Measurements from ENCODE around the gene RPL13.
"Not testable (repeated sequence)": the region's sequence is repeated elsewhere in the genome, so short reads cannot be mapped to it uniquely, and the experiment has no call there.

RPL13 gene

DNA sequence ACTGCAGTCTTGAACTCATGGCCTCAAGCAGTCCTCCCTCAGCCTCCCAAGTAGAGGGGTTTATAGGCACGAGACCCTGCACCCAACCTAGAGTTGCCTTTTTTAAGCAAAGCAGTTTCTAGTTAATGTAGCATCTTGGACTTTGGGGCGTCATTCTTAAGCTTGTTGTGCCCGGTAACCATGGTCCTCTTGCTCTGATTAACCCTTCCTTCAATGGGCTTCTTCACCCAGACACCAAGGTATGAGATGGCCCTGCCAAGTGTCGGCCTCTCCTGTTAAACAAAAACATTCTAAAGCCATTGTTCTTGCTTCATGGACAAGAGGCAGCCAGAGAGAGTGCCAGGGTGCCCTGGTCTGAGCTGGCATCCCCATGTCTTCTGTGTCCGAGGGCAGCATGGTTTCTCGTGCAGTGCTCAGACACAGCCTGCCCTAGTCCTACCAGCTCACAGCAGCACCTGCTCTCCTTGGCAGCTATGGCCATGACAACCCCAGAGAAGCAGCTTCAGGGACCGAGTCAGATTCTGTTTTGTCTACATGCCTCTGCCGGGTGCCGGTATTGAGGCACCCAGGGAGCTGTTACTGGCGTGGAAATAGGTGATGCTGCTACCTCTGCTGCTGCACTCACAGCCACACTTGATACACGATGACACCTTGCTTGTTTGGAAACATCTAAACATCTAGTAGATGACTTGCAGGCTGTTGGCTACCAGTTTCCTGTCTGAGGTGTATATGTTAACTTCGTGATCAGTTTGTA lies 3.3 kb downstream of the RPL13 start:
- DNase-seq (ENCODE audit: low read depth): no peak

DNA sequence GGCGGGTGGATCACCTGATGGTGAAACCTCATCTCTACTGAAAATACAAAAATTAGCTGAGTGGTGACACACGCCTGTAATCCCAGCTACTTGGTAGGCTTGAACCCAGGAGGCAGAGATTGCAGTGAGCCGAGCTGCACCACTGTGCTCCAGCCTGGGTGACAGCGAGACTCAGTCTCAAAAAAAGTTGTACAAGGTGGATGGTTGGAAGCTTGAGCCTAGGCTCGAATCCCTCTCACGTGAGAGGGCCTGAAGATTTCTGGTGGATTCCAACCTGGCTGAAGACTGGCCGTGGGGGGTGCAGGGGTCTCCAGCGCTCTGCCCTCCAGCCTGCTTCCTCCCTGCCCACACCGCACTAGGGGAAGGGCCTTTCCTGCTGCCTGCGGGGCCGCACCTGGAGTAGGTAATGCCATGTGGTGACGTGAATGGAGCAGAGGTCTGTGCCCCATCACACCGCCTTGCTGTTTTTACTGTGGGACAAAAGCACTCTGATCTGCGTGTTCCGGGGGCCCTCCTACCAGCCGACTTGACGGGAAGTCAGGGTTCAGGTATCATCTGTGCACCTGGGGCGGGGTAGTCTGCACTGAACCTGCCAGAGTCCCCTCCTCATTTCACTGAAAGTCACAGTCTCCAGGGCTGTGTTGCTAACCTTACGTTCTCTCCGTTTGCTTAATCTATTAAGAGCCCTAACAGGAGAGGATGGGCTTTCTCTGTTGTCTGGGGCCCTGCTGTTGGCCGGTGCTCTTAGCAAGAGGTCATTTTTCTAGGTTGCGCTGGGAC lies 4.2 kb downstream of the RPL13 start:
- no peak for DNase-seq (ENCODE audit: low read depth)

DNA sequence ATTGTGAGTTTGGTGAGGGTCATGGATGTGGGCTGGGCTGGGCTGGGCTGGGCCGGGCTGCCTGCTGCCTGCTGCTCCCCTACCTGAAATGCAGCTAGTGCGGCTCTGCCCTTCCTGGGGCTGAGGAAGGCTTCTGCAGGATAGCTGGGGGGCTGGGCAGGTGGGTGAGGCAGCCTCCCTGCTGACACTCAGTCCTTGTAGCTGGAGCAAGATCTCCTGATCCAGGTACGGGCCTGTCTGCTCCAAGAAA lies 4.7 kb downstream of the RPL13 start:
- no peak for DNase-seq (ENCODE audit: low read depth)

DNA sequence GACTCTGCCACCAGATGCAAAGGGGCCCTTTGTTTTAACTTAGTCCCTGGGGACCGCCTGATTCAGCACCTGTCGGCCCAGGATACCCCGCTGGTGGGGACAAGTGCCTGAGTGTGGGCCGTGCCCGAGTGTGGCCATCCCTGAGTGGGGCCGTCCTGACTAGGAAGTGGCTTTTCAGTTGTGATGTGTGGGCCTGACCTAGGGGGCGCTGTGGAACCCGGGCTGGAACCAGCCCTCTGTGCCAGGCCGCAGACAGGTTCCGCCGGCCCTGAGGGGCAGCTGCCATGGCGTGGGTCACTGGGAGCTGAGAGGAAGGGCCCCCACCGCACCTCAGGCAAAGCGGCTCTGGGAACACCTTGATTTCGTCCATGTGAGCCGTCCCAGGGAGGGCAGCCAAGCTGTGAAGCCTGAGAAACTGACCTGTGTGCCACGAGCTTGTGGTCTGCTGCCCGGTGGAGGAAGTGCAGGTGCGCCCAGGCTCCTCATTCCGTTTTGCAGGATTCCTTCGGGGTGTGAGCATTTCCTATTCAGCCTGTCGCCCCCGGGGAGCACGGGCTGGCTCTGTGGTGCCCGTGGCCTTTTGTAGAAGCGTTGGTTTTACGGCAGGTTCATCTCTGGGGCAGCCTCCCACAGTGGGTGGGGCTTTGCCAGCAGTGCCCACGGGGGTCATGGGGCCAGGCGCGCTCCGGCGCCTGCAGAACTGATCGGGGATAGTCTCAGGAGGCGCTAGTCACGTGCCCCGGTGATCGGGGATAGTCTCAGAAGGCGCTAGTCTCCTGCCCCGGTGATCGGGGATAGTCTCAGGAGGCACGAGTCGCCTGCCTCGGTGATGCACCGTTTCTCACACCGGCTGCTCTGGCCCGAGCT lies 5.3 kb downstream of the RPL13 start:
- DNase-seq (ENCODE audit: low read depth): peak; percentile 66

DNA sequence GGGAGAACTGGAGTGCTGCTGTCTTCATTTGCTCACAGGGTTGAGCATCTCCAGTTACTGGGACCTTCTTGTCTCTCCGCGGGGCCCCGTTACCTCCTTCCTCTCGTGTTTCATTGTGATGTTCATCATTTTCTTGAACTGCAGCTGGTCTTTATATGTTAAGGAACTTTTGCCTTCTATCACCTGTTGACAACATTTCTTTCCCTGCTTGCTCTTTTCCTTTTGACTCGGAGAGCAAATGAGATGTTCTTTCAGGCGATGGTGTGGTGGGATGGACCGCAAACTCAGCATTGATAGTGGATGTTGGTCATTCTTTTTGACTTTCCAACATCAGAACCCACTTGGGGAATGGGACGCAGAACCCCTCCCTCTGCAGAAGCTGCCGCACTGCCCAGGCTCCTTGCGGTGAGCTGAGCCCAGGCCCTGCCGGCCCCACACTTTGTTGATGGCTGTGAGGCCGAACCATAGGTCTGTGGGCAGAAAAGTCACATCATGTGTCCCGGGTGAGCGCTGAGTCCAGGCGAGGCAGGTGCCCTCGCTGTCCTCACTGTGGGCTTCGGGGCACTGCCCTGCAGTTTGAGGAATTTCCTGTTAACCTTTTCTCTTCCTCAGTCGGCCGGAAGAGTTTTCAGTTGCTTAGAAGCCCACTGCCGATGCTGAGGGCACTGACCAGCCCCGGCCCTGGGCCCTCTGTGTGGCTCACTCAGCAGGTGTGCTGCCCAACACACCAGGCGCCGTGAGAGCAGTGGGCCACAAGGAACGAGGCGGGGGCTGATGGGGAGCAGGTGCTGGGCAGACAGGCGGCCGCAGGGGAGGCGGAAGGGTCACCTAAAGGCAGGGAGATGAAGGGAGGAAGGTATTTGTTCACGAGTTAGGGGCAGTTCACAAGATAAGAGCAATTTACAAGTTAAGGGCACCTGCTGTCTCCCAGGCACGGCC lies 7.4 kb downstream of the RPL13 start:
- DNase-seq (ENCODE audit: low read depth): no peak

DNA sequence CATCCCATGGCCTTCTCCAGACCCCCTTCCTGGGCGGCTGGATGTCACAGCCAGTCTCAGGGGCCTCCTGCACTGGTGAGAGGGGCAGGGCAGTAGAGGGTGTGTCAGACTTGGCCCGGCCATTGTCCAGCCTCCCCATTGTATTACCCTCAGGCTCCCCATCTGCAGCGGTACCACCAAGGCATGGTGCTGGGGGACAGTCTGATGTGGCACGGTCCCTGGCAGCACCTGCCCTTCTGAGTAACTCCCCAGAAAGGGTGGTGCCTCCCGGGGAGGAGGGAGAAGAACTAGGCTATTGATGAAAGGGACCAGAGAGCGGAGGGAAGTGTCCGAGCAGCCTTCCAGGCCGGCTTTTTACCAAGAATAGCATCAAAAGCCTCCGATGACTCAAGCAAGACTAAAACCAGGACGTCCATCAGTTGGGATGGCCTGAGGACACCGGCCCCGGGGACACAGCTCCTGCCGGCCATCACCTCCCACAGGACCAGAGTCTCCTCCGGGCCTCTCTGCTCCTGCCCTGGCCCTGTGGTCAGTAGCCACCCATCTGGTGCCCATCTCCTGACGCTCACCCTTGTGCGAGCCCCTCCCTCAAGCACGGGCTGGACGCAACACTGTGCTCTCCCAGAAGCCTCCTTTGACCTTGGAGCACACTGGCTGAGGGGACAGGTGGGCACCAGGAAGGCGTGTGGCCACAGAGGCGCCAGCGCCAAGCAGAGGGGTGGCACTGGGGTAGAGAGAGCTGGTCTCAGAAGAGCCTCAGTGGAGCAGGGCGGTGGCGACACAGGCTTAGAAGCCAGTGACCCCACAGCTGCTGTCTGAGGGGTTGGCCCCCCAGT lies 9.2 kb downstream of the RPL13 start:
- DNase-seq (ENCODE audit: low read depth): no peak

DNA sequence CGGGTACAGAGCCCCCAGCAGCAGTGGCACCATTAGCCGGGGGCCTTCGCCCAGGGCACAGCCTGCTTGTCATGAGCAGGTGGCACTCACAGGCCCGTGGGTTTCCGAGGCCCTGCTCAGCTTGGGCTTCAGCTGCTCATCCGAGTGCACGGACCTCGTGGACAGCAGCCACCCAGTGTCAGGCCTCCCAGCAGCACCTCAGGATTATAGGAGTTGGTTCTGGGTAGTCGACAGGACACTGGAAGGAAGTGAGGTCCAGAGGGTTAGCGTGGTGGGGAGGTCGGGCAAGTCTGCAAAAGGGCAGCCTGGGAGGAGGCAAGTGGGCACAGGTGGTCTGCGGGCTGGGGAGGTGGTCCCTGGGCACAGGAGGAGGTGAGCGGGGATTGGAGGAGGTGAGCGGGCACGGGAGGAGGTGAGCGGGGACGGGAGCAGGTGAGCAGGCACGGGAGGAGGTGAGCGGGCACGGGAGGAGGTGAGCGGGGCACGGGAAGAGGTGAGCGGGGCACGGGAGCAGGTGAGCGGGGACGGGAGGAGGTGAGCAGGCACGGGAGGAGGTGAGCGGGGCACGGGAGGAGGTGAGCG lies 10.0 kb downstream of the RPL13 start:
- no peak for DNase-seq (ENCODE audit: low read depth)

DNA sequence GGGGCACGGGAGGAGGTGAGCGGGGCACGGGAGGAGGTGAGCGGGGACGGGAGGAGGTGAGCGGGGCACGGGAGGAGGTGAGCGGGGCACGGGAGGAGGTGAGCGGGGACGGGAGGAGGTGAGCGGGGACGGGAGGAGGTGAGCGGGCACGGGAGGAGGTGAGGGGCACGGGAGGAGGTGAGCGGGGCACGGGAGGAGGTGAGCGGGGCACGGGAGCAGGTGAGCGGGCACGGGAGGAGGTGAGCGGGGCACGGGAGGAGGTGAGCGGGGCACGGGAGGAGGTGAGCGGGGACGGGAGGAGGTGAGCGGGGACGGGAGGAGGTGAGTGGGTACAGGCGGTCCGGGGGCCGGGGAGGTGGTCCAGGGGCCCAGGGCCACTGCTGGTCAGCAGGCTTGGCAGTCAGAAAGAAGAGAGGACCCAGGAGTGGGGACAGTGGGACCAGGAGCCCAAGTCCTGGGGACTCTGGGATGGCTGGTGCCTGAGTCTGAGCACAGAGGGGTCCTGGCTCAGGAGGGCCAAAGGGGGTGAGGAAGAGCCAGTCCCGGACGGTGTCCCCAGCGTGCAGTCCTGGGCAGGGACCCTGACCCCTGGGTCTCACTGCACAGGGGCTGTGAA lies 10.6 kb downstream of the RPL13 start:
- DNase-seq (ENCODE audit: low read depth): not testable (repeated sequence)

DNA sequence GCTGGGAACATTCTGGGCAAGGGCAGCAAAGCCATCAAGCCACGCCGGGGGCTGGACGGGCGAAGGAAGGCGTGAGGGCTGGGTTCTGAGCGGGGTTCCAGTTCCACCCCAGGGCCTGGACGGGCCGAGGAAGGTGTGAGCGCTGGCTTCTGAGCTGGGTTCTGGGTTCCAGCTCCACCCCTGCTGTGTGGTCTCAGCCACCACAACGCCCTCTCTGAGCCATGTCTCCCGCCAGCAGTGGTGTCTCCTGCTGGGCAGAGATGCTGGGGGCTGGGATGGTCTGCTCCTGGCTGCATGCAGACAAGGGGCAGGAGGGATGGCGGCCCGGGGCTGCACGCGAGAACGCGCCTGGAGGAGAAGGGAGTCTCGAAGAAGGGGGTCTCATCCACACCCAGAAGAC lies 11.2 kb downstream of the RPL13 start:
- no peak for DNase-seq (ENCODE audit: low read depth)

DNA sequence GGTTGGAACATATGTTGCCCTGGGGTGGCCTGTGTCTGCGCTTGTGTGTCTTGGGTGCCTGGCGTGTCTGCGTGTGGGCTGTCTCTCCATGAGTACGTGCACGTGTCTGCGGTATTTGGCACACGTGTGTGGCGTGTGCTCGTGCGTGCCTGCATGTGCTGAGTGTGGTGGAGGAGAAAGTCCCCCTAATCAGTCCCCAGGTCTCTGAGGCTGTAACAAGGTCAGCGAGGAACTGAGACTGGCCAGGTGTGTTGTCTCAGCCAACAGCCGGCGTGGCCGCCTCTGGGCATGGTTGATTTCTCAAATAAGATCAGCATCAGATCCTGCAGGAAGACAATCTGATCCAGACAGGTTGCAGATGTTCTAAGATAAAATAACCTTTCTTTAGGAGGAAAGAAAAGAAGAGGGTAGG lies 11.6 kb downstream of the RPL13 start:
- DNase-seq (ENCODE audit: low read depth): no peak

DNA sequence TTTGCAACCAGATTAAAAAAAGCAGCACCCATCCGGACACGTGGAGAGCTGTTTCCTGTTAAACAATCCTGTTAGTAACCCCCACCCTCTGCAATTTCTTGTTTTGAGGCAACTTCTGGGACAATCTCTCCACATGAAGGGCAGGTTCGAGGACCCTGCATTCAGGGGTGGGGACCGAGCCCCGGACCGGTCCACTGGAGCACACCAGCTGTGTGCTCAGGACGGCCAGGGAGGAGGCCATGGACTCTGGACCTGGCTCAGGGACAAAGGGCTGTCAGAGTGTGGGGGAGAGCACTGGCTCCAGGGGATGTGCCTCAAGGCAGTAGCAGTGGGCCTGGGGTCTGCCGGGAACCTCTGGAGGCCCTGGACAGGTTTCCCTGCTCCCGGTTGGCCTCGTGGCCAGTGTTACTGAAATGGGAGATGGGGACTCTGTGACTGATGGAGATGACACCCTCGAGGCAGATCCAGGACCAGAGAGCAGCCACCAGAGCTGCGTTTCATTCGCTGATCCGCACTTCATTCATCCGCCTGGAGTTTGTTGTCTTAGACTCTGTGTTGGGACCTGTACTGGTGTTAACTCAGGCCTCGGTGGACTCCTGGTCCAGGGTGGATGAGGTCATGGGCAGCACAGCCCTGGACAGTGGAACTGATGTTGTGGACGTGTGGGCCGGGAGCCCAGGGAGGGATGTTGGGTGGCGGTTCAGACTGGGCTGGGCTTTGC lies 12.2 kb downstream of the RPL13 start:
- no peak for DNase-seq (ENCODE audit: low read depth)

DNA sequence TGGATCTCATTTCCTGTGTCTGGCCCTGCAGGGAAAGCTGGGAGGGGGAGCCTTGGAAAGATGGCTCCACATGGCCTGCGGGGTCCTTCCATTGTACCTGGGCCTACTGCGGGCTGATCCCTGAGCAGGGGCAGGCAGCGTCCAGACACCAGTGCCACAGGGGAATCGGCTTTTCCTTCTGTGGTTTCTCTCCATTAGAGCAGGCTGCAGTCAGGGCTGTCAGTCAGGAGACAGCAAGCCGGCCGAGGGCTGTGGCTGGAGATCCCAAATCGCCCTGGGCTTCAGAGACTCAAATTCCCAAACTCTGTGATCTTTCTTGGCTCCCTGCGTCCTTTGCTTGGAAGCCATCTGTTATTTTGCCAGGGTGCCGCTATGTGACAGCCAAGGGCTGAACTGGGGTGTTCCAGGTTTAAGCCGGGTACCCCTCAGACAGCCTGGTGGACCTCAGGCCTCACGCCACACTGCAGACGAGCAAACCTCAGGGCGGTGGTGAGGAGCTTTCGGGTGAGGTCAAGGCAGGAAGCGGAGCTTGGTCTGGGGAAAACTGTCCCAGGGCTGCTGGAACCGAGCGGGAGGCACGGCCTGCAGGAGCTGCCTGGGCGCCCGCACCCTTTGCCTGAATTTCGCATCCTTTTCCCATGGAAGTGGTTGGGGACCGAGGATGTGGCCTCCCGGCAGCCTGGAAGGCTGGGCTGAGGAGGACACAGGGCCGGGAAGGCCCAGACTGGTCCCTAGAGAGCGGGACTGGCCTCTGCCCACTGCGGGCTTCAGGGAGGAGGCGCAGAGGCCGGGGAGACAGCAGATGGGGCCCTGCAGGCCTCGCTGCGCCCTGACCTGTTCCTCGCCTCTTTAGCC lies 13.6 kb downstream of the RPL13 start:
- DNase-seq (ENCODE audit: low read depth): no peak

DNA sequence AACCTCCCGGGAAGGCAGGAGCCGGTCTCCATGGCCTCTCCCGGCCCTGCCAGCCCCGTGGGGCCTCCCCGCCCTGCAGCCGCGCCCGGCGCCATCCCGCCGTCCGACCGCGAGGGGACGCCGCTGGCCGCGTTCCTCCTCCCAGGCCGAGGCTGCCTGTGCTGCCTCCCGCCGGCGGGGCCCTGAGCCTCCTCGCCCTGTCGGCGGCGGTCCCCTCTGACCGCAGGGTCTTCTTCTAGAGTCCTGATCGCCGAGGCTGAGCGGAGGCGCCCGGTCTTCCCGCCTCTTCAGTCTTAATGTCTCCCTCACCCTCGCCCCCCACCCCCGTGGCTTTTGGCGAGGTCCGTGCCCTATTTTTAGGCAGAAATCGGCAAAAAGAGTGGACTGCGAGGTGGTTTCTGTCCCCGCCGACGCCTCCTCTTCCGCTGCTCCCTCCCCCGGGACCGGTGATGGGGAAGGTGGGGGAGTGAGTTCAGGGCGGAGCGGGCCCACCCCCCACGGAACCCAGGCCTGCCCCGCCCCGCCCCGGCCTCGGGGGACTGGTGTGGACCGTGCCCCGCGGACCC lies 14.3 kb downstream of the RPL13 start:
- no peak for DNase-seq (ENCODE audit: low read depth)

DNA sequence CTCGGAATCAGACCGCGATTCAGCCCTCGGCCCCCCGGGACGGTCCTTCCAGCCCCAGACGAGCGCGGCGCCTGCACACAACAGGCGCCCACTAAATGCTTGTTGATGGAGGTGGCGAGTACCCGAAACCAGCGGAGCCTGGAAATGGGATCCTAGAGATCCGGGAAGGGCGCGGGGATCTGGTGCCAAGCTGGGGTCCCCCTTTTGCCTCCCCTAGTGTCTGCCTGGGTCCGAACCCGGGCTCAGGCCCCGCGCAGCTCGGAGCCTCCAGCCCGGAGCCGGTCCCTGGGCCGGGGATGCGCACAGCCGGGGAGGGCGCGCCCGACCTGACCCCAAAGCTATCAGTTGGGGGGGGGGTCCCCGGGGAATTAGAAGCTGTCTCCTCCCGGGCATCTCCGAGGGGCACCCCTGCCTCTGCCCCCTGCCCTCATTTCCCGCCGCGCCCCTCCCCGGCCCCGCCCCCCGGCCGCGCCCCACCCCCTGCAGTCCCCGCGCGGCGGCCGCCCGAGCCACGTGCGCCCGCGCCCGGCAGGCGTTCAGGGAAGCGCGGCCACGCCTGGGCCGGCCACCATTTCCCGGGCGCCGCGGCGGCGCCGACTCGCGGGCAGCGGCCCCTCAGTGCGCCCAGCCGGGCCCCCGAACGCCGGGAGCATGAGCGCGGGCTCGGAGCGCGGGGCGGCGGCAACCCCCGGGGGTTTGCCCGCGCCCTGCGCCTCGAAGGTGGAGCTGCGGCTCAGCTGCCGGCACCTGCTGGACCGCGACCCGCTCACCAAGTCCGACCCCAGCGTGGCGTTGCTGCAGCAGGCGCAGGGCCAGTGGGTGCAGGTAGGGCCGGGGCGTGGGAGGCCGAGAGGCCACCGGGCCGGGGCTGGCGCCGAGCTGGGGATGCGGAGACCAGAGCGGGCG lies 15.0 kb downstream of the RPL13 start, which contains the start of gene CPNE7:
Gene CPNE7 (plus strand): TSS at position 512 of the 906 bp plus-strand sequence. CDS start 140 bp downstream, at position 652.
- DNase-seq (ENCODE audit: low read depth): no peak

DNA sequence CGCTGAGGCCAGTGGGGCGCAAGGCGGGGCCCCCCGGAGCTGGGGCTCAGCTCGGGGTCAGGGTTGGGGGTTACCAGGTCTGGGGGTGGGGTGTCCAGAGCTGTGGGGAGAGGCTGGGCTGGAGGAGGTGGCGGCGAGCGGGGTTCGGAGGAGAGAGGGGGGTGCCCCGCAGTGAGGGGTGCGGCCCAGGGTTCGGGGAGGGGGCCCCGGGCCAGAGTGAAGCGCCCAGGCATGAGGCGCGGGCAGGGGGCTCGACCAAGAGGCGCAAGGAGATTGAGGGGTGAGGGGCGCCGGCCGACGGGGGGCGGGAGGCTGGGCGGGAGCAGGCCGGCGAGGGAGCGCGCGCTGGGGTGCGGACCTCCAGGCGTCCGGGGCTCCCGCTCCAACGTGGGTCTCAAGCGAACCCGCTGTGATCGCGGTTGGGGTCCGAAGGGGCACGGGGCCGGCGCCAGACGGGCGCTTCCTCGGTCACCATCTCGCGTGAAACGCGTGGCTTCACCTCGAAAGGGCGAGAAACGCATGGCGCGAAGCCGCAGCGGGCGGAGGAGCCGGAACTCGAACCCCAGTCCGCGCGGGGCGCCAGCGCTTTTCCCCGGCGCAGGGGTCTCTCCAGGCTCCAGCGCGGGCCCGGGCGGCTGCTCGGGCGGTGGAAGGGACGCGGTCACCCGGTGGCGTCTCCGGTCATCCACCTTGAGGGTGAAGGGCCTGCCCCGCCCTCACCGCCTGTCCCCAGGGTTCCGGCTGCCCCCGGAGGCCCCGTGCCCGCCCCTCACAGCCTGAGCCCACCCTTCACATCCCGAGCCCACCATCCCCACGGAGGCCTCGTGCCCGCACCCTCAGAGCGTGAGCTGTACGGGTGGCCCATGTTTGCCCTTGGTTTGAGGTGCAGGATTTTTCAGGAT lies 15.9 kb downstream of the RPL13 start:
- DNase-seq (ENCODE audit: low read depth): no peak
